NB4 (cell line): ENCODE results near the gene PIK3R1.

Source experiments
- DNase-seq: peaks from one replicate; pipeline ENCODE4 v3.0.0; 2010; ENCODE audit warnings: low read depth
- H3K4me3 ChIP-seq: one replicate; pipeline ENCODE4 v1.5.1; 2011; ENCODE audit warnings: mild to moderate bottlenecking, low read depth, low read length, moderate library complexity
- CTCF ChIP-seq: IDR thresholded peaks from one replicate; pipeline ENCODE4 v1.5.1; 2012; ENCODE audit warnings: low read depth, low read length
- MAX ChIP-seq: IDR thresholded peaks from 2 replicates; pipeline ENCODE4 v1.6.1; 2011; ENCODE audit warnings: low read depth, low read length
- MYC ChIP-seq: IDR thresholded peaks from 2 replicates; pipeline ENCODE4 v1.6.1; 2011; ENCODE audit warnings: low read depth, low read length
- POLR2A ChIP-seq: IDR thresholded peaks from 2 replicates; pipeline ENCODE4 v1.6.1; 2011; ENCODE audit warnings: mild to moderate bottlenecking; ENCODE audit not compliant: insufficient read length; ENCODE audit errors: extremely low read depth

The PIK3R1 gene

GRCh38 chr5:68285851-68286611 lies 70.5 kb downstream of the PIK3R1 start:
- no peak overlapping the region for H3K4me3 ChIP-seq
- TF ChIP-seq CTCF (peak; percentile 58), POLR2A (no peak)
- DNase-seq, result peak; percentile 60

- no peak for DNase-seq
- no peak overlapping the region for H3K4me3 ChIP-seq
Measured at GRCh38 chr5:68286612-68286912, 71.0 kb downstream of the PIK3R1 start.

GRCh38 chr5:68287631-68287975 lies 72.0 kb downstream of the PIK3R1 start:
- no peak for TF ChIP-seq MAX
- no peak for TF ChIP-seq POLR2A
- no peak for TF ChIP-seq MYC
- no peak for TF ChIP-seq CTCF
- no peak overlapping the region for H3K4me3 ChIP-seq

More at GRCh38 chr5:68286612-68286912, 71.0 kb downstream of the PIK3R1 start:
- TF ChIP-seq CTCF (no peak), MYC (no peak)

GRCh38 chr5:68287976-68288706 lies 72.6 kb downstream of the PIK3R1 start:
- no peak overlapping the region for H3K4me3 ChIP-seq
- DNase-seq, result no peak
- no peak for TF ChIP-seq POLR2A
- no peak for TF ChIP-seq MAX
- TF ChIP-seq CTCF, result no peak
- TF ChIP-seq MYC, result no peak

More at GRCh38 chr5:68287631-68287975, 72.0 kb downstream of the PIK3R1 start:
- DNase-seq, result no peak

- no peak overlapping the region for H3K4me3 ChIP-seq
- DNase-seq, result no peak
- TF ChIP-seq POLR2A, result no peak
- TF ChIP-seq MAX, result no peak
- no peak for TF ChIP-seq MYC
- TF ChIP-seq CTCF, result no peak
Measured at GRCh38 chr5:68288707-68289134, 73.2 kb downstream of the PIK3R1 start.

GRCh38 chr5:68289498-68289897 lies 73.9 kb downstream of the PIK3R1 start:
- no peak for DNase-seq
- no peak overlapping the region for H3K4me3 ChIP-seq
- no peak for TF ChIP-seq CTCF
- no peak for TF ChIP-seq POLR2A
- no peak for TF ChIP-seq MYC
- no peak for TF ChIP-seq MAX
